Measurements from ENCODE around the gene LSMEM2.
"Not testable (repeated sequence)": the region's sequence is repeated elsewhere in the genome, so short reads cannot be mapped to it uniquely, and the experiment has no call there.

DNA sequence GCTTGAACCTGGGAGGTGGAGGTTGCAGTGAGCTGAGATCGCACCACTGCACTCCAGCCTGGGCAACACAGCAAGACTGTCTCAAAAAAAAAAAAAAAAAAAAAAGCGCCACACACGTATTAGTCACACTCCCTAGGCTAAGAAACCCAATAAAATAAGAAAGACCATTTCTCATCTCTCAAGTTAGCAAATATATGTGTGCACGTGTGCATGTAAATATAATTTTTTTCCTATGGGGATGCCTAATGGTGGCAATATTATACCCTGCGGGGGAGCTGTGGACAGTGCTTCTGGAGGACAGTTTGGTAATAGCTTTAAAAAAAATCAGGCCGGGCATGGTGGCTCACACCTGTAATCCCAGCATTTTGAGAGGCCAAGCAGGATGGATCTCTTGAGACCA, 5.2 kb downstream of the LSMEM2 start:
- TF ChIP-seq, protein P1, sequence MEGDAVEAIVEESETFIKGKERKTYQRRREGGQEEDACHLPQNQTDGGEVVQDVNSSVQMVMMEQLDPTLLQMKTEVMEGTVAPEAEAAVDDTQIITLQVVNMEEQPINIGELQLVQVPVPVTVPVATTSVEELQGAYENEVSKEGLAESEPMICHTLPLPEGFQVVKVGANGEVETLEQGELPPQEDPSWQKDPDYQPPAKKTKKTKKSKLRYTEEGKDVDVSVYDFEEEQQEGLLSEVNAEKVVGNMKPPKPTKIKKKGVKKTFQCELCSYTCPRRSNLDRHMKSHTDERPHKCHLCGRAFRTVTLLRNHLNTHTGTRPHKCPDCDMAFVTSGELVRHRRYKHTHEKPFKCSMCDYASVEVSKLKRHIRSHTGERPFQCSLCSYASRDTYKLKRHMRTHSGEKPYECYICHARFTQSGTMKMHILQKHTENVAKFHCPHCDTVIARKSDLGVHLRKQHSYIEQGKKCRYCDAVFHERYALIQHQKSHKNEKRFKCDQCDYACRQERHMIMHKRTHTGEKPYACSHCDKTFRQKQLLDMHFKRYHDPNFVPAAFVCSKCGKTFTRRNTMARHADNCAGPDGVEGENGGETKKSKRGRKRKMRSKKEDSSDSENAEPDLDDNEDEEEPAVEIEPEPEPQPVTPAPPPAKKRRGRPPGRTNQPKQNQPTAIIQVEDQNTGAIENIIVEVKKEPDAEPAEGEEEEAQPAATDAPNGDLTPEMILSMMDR (conservative IDR thresholded peaks at IDR 0.05; ENCODE audit: low read length) = not testable (repeated sequence)
- TF ChIP-seq EZH2phosphoT487 (IDR thresholded peaks at IDR 0.05; ENCODE audit: borderline replicate concordance) = not testable (repeated sequence)

Data from Loucy (cell line).